ENCODE data around the gene OPRM1. TPM values are rescaled to one million over a fixed set of nuclear protein-coding genes. Genes with fewer than 3 reads are reported as not detected.

Gene OPRM1
- total and polyA plus RNA-seq, 2 donors from 2014 or later = not detected

DNA sequence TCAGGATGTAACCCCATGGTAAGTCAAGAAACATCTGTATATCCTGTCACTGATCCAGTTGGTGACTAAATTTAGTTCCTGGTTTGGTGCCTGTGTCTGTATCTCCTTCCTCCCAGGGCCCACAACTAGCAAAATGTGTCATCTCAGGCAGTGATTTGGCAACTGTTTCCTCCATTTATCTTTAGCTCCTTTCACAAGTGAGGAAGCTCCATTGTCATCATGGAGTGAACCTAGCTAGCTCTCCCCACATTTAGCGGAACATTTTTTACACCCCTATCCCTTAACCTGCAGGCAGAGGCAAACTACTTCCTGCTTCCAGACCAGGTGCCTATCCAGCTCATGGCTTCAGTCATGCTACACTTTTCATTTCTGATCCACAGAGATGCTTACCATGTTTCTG, 218.0 kb downstream of the OPRM1 start:
- intact Hi-C loops (cut with DNase I) = no loop called here
- no peak overlapping the region for H3K4me3 ChIP-seq (ENCODE audit: low read length in 3 of 3)
- no peaks in the 10 kb centered on the region for H3K4me1 ChIP-seq (ENCODE audit: control insufficient read depth in 2 of 3, insufficient read depth in 2 of 3, low read depth in 1 of 3, low read length in 3 of 3)
- TF ChIP-seq, protein P1, sequence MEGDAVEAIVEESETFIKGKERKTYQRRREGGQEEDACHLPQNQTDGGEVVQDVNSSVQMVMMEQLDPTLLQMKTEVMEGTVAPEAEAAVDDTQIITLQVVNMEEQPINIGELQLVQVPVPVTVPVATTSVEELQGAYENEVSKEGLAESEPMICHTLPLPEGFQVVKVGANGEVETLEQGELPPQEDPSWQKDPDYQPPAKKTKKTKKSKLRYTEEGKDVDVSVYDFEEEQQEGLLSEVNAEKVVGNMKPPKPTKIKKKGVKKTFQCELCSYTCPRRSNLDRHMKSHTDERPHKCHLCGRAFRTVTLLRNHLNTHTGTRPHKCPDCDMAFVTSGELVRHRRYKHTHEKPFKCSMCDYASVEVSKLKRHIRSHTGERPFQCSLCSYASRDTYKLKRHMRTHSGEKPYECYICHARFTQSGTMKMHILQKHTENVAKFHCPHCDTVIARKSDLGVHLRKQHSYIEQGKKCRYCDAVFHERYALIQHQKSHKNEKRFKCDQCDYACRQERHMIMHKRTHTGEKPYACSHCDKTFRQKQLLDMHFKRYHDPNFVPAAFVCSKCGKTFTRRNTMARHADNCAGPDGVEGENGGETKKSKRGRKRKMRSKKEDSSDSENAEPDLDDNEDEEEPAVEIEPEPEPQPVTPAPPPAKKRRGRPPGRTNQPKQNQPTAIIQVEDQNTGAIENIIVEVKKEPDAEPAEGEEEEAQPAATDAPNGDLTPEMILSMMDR (IDR thresholded peaks at IDR 0.05; ENCODE audit: borderline replicate concordance, extremely low read depth, insufficient read depth) = no peak
- FAIRE-seq = no peak
- no peaks in the 10 kb centered on the region for H3K36me3 ChIP-seq (ENCODE audit: control insufficient read depth in 2 of 3, insufficient read depth in 3 of 3, low read length in 3 of 3)
- H3K9me3 ChIP-seq (ENCODE audit: control insufficient read depth in 2 of 3, insufficient read depth in 1 of 3, low read length in 3 of 3) = no peaks in the 10 kb centered on the region
- peak in 1 of 5 donors; percentile 45 for DNase-seq
- H3K27ac ChIP-seq (ENCODE audit: low read depth in 2 of 2, low read length in 2 of 2) = no peak overlapping the region
- H3K9ac ChIP-seq (ENCODE audit: low read length in 3 of 3) = no peak overlapping the region
- H3K27me3 ChIP-seq (ENCODE audit: control insufficient read depth, insufficient read depth, low read length) = no peaks in the 10 kb centered on the region

DNA sequence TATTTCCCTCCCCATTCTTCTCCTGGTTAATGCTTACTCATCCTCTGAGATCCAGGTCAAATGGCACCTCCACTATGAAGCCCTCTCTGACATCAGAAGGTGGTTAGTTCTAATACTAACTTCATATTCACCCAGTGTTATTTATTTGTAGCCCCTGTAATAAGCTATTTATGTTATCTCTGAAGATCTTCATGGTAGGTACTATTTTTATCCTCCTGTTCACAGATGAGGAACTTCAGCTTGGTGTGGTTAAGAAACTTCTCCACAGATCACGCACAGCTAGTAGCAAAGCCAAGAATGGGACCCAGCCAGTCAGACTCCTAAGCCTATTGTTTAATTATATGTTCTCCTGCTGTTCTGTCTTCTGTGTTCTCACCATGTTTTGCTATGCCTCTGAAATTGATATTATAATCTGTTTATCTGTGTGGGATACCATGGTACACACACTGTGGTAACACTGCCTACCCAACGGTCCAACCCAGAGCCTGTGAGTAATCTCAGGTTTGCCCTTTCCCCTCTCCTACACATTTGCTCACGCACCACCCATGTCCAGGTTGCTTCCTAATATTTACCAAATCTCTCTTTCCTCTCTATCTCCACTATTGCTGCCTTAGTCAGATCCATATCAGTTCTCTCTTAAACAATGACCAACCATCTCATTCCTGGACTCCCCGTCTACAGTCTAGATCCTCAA, 219.2 kb downstream of the OPRM1 start:
- Histone ChIP-seq H3K9ac (ENCODE audit: low read length in 3 of 3) (no peak overlapping the region), H3K36me3 (ENCODE audit: control insufficient read depth in 2 of 3, insufficient read depth in 3 of 3, low read length in 3 of 3) (no peaks in the 10 kb centered on the region), H3K9me3 (ENCODE audit: control insufficient read depth in 2 of 3, insufficient read depth in 1 of 3, low read length in 3 of 3) (no peaks in the 10 kb centered on the region), H3K4me3 (ENCODE audit: low read length in 3 of 3) (no peak overlapping the region), H3K27me3 (ENCODE audit: control insufficient read depth, insufficient read depth, low read length) (no peaks in the 10 kb centered on the region), H3K27ac (ENCODE audit: low read depth in 2 of 2, low read length in 2 of 2) (no peak overlapping the region), H3K4me1 (ENCODE audit: control insufficient read depth in 2 of 3, insufficient read depth in 2 of 3, low read depth in 1 of 3, low read length in 3 of 3) (no peaks in the 10 kb centered on the region)
- intact Hi-C loops (cut with DNase I) = no loop called here
- DNase-seq (no peak), FAIRE-seq (no peak)
- TF ChIP-seq, protein P1 (IDR thresholded peaks at IDR 0.05; ENCODE audit: borderline replicate concordance, extremely low read depth, insufficient read depth) = no peak

DNA sequence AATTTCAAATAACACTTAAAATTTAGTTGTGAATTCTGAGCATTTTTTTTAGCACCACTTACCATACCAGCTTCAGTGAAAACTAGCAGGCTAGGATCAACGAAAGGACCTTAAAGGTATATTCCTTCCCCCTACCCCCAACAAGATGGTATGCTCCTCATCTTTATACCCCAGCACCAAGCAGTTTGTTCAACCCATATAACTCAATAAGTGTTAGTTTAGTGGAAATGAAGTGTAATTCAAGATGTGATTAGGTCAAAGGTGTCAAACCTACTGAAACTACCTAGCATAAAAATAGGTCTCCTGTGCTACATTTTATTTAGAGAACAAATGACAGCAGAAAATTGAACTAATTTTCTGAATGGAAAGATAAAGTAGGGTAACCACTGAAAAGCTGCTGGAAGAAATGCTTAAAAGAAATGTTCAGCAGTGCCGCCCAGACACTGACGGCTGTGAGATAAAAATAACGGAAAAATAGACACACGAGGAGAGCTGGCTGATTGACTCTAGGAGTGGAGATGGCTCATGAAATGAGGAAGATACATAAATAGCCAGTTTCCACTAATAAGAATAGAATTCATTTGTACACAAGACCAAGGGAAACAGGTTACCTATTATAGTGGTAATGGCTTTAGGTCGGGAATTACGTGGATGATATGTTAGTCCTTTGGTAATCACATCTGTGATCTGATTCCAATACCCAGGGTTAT, 222.8 kb downstream of the OPRM1 start:
- intact Hi-C loops (cut with DNase I) = no loop called here

More for the DNA sequence above, 222.8 kb downstream of the OPRM1 start:
- Histone ChIP-seq H3K9me3 (ENCODE audit: control insufficient read depth in 2 of 3, insufficient read depth in 1 of 3, low read length in 3 of 3) (no peaks in the 10 kb centered on the region), H3K36me3 (ENCODE audit: control insufficient read depth in 2 of 3, insufficient read depth in 3 of 3, low read length in 3 of 3) (no peaks in the 10 kb centered on the region), H3K4me3 (ENCODE audit: low read length in 3 of 3) (no peak overlapping the region), H3K4me1 (ENCODE audit: control insufficient read depth in 2 of 3, insufficient read depth in 2 of 3, low read depth in 1 of 3, low read length in 3 of 3) (no peaks in the 10 kb centered on the region), H3K27me3 (ENCODE audit: control insufficient read depth, insufficient read depth, low read length) (no peaks in the 10 kb centered on the region), H3K9ac (ENCODE audit: low read length in 3 of 3) (no peak overlapping the region), H3K27ac (ENCODE audit: low read depth in 2 of 2, low read length in 2 of 2) (no peak overlapping the region)
- TF ChIP-seq, protein P1 (IDR thresholded peaks at IDR 0.05; ENCODE audit: borderline replicate concordance, extremely low read depth, insufficient read depth) = no peak
- DNase-seq (no peak), FAIRE-seq (no peak)
